Renal pelvis (tissue), 4 donors: ENCODE data around the gene PRKCG. TPM values are rescaled to one million over a fixed set of nuclear protein-coding genes. Genes with fewer than 3 reads are reported as not detected.

Experiments
- DNase-seq: peaks from one replicate; pipeline ENCODE4 v3.0.0-alpha.2; 2013
- polyA plus RNA-seq, 3 donors: library from polyadenylated mRNA; unstranded; fragments of 120-200 nt; gene quantifications; one replicate each; pipeline ENCODE4 v1.2.1, GENCODE V29; 2013; ENCODE audit not compliant: insufficient read length in 3 of 3

Gene PRKCG
- polyA plus RNA-seq, 3 donors: 0.40 to 0.75 (median 0.67) TPM

DNA sequence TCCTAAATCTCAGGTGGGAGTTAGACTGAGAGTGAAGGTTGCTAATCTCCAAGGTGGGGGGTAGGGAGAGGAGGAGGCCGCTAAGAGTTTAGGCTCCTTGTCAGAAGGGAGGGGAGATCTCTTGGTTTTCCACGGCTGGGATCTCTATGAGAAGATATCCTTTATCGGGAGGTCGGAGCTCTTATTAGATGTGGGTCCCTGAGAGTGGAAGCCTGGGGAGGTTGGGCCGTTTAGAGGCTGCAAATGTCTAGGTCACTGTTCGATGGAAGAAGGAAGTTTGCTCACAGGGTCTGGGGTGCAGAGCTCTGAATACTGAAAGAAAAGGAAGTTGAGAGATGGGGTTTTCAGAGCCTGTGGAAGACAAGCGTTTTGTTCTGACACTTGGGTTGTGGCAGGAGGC lies 10.5 kb upstream of the PRKCG start:
- DNase-seq: no peak

- DNase-seq: no peak
These were observed 9.2 kb upstream of the PRKCG start for GRCh38 chr19:53872762-53873161.

DNA sequence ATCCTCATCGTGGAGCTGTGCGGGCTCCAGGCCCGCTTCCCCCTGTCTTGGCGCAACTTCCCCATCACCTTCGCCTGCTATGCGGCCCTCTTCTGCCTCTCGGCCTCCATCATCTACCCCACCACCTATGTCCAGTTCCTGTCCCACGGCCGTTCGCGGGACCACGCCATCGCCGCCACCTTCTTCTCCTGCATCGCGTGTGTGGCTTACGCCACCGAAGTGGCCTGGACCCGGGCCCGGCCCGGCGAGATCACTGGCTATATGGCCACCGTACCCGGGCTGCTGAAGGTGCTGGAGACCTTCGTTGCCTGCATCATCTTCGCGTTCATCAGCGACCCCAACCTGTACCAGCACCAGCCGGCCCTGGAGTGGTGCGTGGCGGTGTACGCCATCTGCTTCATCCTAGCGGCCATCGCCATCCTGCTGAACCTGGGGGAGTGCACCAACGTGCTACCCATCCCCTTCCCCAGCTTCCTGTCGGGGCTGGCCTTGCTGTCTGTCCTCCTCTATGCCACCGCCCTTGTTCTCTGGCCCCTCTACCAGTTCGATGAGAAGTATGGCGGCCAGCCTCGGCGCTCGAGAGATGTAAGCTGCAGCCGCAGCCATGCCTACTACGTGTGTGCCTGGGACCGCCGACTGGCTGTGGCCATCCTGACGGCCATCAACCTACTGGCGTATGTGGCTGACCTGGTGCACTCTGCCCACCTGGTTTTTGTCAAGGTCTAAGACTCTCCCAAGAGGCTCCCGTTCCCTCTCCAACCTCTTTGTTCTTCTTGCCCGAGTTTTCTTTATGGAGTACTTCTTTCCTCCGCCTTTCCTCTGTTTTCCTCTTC lies 8.0 kb upstream of the PRKCG start:
- no peak for DNase-seq

GRCh38 chr19:53874606-53874990 lies 7.4 kb upstream of the PRKCG start:
- DNase-seq: no peak

GRCh38 chr19:53875602-53876325 lies 6.2 kb upstream of the PRKCG start:
- no peak for DNase-seq

DNA sequence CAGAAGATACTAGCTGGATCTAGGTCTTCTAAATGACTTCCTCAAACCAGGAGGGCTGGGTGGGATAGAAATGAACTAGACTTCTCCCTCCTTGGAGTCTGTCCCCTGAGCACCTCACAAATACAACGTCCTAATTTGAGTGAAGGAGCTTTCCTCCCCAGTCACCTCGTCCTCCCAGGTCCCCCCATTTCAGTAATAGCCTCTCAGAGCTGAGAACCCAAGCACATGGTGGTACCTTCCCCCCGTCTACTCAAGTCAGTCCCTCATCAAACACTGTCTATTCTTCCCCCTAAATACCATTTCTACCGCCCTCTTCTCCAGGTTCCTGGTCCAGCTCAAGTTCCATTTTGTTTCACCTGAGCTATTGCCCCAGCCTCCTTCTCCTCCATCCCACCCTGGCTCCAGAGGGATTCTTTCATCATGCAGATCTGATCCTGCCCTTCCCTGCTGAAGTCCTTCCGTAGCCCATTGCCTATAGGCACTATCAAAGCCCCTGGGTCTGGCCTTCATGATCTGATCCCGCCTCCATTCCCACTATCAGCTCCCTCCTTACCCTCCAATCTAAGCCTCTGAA lies 5.3 kb upstream of the PRKCG start:
- DNase-seq: no peak

- no peak for DNase-seq
These were observed 4.6 kb upstream of the PRKCG start for GRCh38 chr19:53877361-53877766.

- DNase-seq: no peak
These were observed 3.2 kb upstream of the PRKCG start for GRCh38 chr19:53878776-53879139.

- peak; percentile 96 for DNase-seq
These were observed 2.6 kb upstream of the PRKCG start for GRCh38 chr19:53879140-53880081.

- no peak for DNase-seq
These were observed 1.1 kb upstream of the PRKCG start for GRCh38 chr19:53880711-53881481.

DNA sequence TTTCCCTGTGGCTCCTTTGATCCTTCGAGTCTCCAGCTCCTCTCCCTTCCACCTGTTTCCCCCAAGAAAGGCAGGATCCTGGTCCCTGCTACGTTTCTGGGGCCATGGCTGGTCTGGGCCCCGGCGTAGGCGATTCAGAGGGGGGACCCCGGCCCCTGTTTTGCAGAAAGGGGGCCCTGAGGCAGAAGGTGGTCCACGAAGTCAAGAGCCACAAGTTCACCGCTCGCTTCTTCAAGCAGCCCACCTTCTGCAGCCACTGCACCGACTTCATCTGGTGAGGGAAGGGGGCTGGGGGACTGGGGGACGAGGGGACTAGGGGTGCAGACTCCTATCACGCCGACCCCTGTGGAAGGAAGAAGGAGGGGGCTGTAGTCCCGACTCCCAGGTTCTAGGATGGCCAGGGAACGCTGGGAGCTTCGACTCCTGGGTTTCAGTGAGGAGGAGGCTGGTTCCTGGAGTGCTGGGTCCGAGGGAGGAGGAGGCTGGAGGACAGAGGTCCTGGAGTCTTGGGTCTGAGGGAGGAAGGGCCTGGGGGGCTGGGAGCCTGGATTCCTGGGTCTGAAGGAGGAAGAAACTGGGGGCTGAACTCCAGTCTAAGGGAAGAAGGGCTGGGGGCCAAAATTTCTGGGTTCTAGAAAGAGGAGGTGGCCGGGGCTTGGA lies 524 bp downstream of the PRKCG start:
- no peak for DNase-seq

GRCh38 chr19:53883231-53883661 lies 1.2 kb downstream of the PRKCG start:
- DNase-seq: no peak

DNA sequence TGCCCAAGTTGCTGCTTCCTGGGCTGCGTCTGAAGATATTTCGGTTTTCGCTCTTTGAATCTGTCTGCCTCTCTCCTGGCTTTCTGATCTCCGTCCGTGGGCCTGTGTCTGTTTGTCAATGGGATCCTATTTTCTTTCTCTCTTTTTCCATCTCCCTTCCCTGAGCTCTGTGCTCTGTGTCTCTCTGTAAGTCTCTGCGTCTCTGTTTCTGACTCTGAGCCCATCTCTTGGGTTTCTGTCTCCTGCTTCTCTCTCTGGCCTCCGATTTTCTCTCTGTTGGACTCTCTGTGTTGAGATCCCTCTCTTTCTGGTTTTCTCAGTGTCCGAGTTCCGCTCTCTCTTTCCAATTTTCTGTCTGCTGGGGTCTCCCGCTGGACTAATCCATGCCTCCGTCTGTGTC lies 1.7 kb downstream of the PRKCG start:
- DNase-seq: no peak

DNA sequence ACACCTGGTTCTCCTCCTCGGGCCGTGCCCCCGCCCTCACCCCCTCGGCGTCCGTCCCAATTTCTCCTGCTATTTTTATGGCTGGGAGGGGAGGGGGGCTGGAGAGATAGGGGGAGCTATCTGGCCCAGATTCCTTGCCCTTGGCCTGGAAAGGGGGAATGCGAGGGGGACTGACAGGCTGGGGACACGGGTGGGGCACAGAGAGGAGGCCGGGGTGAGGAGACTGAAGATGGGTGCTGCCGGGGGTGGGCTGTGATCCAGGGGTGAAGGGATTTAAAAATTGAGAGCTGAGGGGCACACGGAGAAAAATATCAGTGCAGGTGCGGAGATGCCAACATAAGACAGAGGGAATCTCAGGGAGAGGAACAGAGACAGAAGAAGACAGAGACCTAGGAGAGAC lies 2.3 kb downstream of the PRKCG start:
- DNase-seq: no peak

DNA sequence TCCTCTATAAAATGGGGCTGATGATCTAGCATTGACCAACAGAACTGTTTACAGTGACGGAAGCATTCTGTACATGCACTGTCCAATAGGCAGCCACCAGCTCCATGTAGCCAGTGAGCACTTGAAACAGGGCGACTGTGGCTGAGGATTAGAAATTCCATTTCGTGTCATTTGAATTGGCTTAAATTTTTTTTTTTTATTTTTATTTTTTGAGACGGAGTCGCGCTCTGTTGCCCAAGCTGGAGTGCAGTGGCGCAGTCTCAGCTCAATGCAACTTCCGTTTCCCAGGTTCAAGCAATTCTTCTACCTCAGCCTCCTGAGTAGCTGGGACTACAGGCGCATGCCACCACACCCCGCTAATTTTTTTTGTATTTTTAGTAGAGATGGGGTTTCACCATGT lies 3.0 kb downstream of the PRKCG start:
- DNase-seq: no peak

GRCh38 chr19:53892301-53892980 lies 10.4 kb downstream of the PRKCG start:
- DNase-seq: no peak

DNA sequence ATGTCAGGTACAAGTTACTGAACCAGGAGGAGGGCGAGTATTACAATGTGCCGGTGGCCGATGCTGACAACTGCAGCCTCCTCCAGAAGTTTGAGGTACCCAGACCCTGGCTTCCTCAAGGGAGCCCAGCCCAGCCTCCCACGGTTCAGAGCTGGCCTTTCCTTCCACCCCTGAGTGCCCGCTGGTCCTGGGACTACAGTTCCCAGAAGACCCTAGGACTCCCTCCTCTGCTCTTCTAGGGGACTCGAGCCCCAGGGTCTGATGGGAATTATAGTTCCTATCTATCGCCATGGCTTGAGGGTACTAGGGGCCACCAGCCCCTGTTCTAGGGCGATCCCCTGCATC lies 11.0 kb downstream of the PRKCG start:
- DNase-seq: no peak

- DNase-seq: no peak
These were observed 12.7 kb downstream of the PRKCG start for GRCh38 chr19:53894707-53895106.

DNA sequence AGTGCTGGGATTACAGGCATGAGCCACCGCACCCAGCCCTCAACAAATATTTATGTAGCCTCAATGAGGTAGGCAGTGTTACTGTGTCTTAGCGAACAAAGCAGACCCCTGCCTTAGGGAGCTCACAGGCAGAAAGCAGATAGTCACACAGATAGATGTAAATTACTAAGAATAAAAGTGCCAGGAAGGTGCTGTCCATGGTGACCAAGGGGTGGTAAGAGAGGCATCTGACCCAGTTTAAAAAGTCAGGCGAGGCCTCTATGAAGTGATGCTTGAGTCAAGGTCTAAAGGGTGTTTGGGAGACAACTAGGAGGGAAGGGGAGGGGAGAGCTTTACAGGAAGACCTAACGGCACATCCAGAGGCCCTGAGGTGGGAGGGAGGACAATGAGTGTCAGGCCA lies 14.7 kb downstream of the PRKCG start:
- DNase-seq: no peak

DNA sequence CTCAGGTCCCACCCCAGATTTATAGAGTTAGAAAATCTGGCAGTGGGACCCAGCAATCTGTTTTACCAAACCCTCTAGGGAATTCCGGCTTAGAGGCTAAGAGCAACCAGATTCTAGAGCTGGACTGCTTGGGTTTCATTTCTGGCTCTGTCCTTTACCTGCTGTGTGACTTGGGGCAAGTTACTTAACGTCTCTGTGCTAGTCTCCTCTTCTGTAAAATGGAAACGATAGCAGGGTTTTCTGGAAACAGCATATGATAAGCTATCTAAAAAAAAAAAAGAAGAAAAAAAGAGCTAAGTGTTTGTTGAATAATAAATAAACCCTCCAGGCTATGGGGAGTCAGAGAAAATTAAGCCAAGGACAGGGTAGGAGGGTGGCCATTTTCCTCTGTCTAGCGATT lies 15.5 kb downstream of the PRKCG start:
- no peak for DNase-seq
